H9 (cell line): ENCODE results near the gene SLC30A1. TPM values are rescaled to one million over a fixed set of nuclear protein-coding genes. Genes with fewer than 3 reads are reported as not detected.

Source experiments
- DNase-seq: peaks from one replicate; pipeline ENCODE4 v3.0.0-alpha.2; 2017
- H2AFZ ChIP-seq: one replicate; pipeline ENCODE4 v1.6.1; 2013; ENCODE audit warnings: mild to moderate bottlenecking, low read length, control low read depth, moderate library complexity
- H2AK5ac ChIP-seq: 2 replicates; pipeline ENCODE4 v1.6.1; 2013; ENCODE audit warnings: low read length, control low read depth, mixed read lengths; ENCODE audit not compliant: insufficient read length
- H2BK120ac ChIP-seq: one replicate; pipeline ENCODE4 v1.6.1; 2013; ENCODE audit warnings: low read depth, mild to moderate bottlenecking, low read length, control low read depth, inconsistent platforms; ENCODE audit not compliant: poor library complexity, severe bottlenecking
- H2BK12ac ChIP-seq: 2 replicates; pipeline ENCODE4 v1.6.1; 2013; ENCODE audit warnings: low read length, control low read depth, mixed read lengths, low read depth; ENCODE audit not compliant: insufficient read length
- H2BK15ac ChIP-seq: 2 replicates; pipeline ENCODE4 v1.6.1; 2013; ENCODE audit warnings: low read depth, low read length, control low read depth
- H2BK20ac ChIP-seq: one replicate; pipeline ENCODE4 v1.6.1; 2013; ENCODE audit warnings: low read depth, mild to moderate bottlenecking, low read length, control low read depth, inconsistent platforms; ENCODE audit not compliant: poor library complexity, severe bottlenecking
- H2BK5ac ChIP-seq: 2 replicates; pipeline ENCODE4 v1.6.1; 2013; ENCODE audit warnings: low read length, control low read depth, mixed read lengths; ENCODE audit not compliant: insufficient read length
- H3K14ac ChIP-seq: 2 replicates; pipeline ENCODE4 v1.6.1; 2013; ENCODE audit warnings: low read length, control low read depth; ENCODE audit not compliant: insufficient read depth
- H3K18ac ChIP-seq: 2 replicates; pipeline ENCODE4 v1.6.1; 2013; ENCODE audit warnings: low read depth, mild to moderate bottlenecking, mixed read lengths, low read length, control low read depth; ENCODE audit not compliant: insufficient read length
- H3K23ac ChIP-seq: 2 replicates; pipeline ENCODE4 v1.6.1; 2013; ENCODE audit warnings: low read length, control low read depth, mixed read lengths, low read depth; ENCODE audit not compliant: insufficient read length
- H3K23me2 ChIP-seq: 2 replicates; pipeline ENCODE4 v1.6.1; 2013; ENCODE audit warnings: low read depth, mild to moderate bottlenecking, mixed read lengths, low read length, control low read depth; ENCODE audit not compliant: insufficient read length, poor library complexity, severe bottlenecking
- H3K27ac ChIP-seq: 2 replicates; pipeline ENCODE4 v1.5.1; 2013; ENCODE audit warnings: low read length, control low read depth, mixed read lengths, low read depth; ENCODE audit not compliant: insufficient read length
- H3K27me3 ChIP-seq: 2 replicates; pipeline ENCODE4 v1.6.1; 2013; ENCODE audit warnings: low read length, control low read depth, inconsistent platforms; ENCODE audit not compliant: insufficient read depth
- H3K4ac ChIP-seq: 2 replicates; pipeline ENCODE4 v1.6.1; 2013; ENCODE audit warnings: low read depth, mild to moderate bottlenecking, control low read depth, inconsistent platforms, low read length, moderate library complexity
- H3K4me1 ChIP-seq: 2 replicates; pipeline ENCODE4 v1.6.1; 2013; ENCODE audit warnings: low read length, control low read depth, inconsistent platforms; ENCODE audit not compliant: insufficient read depth
- H3K4me2 ChIP-seq: 2 replicates; pipeline ENCODE4 v1.6.1; 2013; ENCODE audit warnings: low read length, control low read depth, mixed read lengths; ENCODE audit not compliant: insufficient read length, insufficient read depth
- H3K56ac ChIP-seq: 2 replicates; pipeline ENCODE4 v1.6.1; 2013; ENCODE audit warnings: low read depth, mild to moderate bottlenecking, mixed read lengths, low read length, control low read depth; ENCODE audit not compliant: insufficient read length
- H3K79me1 ChIP-seq: 2 replicates; pipeline ENCODE4 v1.6.1; 2013; ENCODE audit warnings: low read depth, mild to moderate bottlenecking, moderate library complexity, low read length, control low read depth, inconsistent platforms; ENCODE audit not compliant: insufficient read depth, poor library complexity, severe bottlenecking
- H3K79me2 ChIP-seq: 2 replicates; pipeline ENCODE4 v1.6.1; 2013; ENCODE audit warnings: low read length, control low read depth, inconsistent platforms; ENCODE audit not compliant: insufficient read depth
- H3K9ac ChIP-seq: 2 replicates; pipeline ENCODE4 v1.6.1; 2013; ENCODE audit warnings: low read length, control low read depth, mixed read lengths; ENCODE audit not compliant: insufficient read length; ENCODE audit errors: extremely low read depth
- H3K9me3 ChIP-seq: one replicate; pipeline ENCODE4 v1.6.1; 2013; ENCODE audit warnings: low read depth, low read length, inconsistent platforms; ENCODE audit not compliant: control insufficient read depth
- H3T11ph ChIP-seq: one replicate; pipeline ENCODE4 v1.6.1; 2013; ENCODE audit warnings: mild to moderate bottlenecking, low read length, control low read depth, inconsistent platforms
- H4K20me1 ChIP-seq: one replicate; pipeline ENCODE4 v1.6.1; 2013; ENCODE audit not compliant: control insufficient read depth, insufficient read length, insufficient read depth
- H4K5ac ChIP-seq: 2 replicates; pipeline ENCODE4 v1.6.1; 2013; ENCODE audit warnings: low read depth, mild to moderate bottlenecking, mixed read lengths, low read length, control low read depth; ENCODE audit not compliant: insufficient read length
- H4K8ac ChIP-seq: replicated peaks from 2 replicates; pipeline ENCODE4 v1.6.1; 2013; ENCODE audit warnings: low read length, control low read depth, mixed read lengths, low read depth; ENCODE audit not compliant: insufficient read length
- H4K91ac ChIP-seq: 2 replicates; pipeline ENCODE4 v1.6.1; 2013; ENCODE audit warnings: low read depth, mild to moderate bottlenecking, moderate library complexity, mixed read lengths, low read length, control low read depth; ENCODE audit not compliant: insufficient read length
- H3K27ac Mint-ChIP-seq, 3 experiments: 2 replicates in 2 of 3; 3 replicates in 1 of 3; pipeline ENCODE4 v1.8.0; 2020 to 2021; ENCODE audit warnings: mixed read lengths in 3 of 3, mild to moderate bottlenecking in 1 of 3, moderate library complexity in 1 of 3
- H3K27me3 Mint-ChIP-seq: 2 replicates; pipeline ENCODE4 v1.8.0; 2021; ENCODE audit warnings: low read depth, mild to moderate bottlenecking, moderate library complexity, mixed read lengths
- H3K36me3 Mint-ChIP-seq, 3 experiments: 2 replicates in 2 of 3; 3 replicates in 1 of 3; pipeline ENCODE4 v1.8.0; 2020 to 2021; ENCODE audit warnings: low read depth in 3 of 3, mixed read lengths in 3 of 3; ENCODE audit not compliant: insufficient read depth in 1 of 3
- H3K4me1 Mint-ChIP-seq, 2 experiments: 2 replicates each; pipeline ENCODE4 v1.8.0; 2020; ENCODE audit warnings: mixed read lengths in 2 of 2
- H3K4me3 Mint-ChIP-seq, 2 experiments: 2 replicates in 1 of 2; 3 replicates in 1 of 2; pipeline ENCODE4 v1.8.0; 2020 to 2021; ENCODE audit warnings: mild to moderate bottlenecking in 2 of 2, mixed read lengths in 2 of 2, moderate library complexity in 1 of 2
- H3K9me3 Mint-ChIP-seq, 2 experiments: 2 replicates in 1 of 2; 3 replicates in 1 of 2; pipeline ENCODE4 v1.8.0; 2020; ENCODE audit warnings: mild to moderate bottlenecking in 2 of 2, mixed read lengths in 2 of 2, moderate library complexity in 1 of 2
- WGBS: extraction: QIAGEN DNeasy Blood & Tissue Kit; methylation state at CpG from one replicate; pipeline ENCODE4 v1.1.7; 2013; ENCODE audit warnings: missing lambda C conversion rate, low lambda C conversion rate, mixed read lengths; ENCODE audit not compliant: insufficient read length; ENCODE audit errors: extremely low coverage; 5-methylcytosine and 5-hydroxymethylcytosine counted together
- total RNA-seq: library from RNA; stranded (reverse); gene quantifications from 2 replicates; pipeline ENCODE4 v1.2.1, GENCODE V29; 2021
- TF ChIP-seq, protein P1 (sequence below): fragments of 200-600 bp; sonication (generic); conservative IDR thresholded peaks from 3 replicates; pipeline ENCODE4 v1.8.0; 2021; ENCODE audit warnings: antibody characterized with exemption, mild to moderate bottlenecking

Gene SLC30A1
- total RNA-seq, 1 experiment from 2014 or later, result 17.1 TPM

DNA sequence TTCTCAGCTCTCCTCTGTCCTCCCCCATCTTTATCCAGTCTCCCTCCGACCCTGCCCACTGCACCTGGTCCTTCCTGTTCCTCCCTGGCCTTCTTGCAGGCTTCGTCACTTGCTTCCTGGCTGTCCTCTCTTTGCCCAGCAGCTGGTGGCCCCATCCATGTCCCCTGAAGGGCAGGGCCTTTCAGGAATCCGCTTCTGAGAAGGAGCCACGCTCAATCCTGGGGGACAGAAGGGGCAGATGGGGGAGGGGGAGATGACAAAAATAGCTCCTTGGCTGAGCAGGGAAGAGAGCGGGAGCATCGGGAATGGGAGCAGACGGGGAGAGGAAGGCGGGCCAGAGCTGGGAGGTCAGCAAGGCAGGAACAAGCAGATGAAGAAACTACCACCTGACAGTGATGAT lies 40.7 kb downstream of the SLC30A1 start:
- Histone ChIP-seq H4K91ac (no peak overlapping the region), H2BK15ac (no peak overlapping the region), H3K9ac (no peak overlapping the region), H3K9me3 (peaks cover 7% of the 10 kb centered on the region), H3K27me3 (no peaks in the 10 kb centered on the region), H3K4me1 (no peaks in the 10 kb centered on the region), H3K23me2 (no peaks in the 10 kb centered on the region), H3K14ac (no peak overlapping the region), H2AFZ (no peak overlapping the region), H3T11ph (no peak overlapping the region), H3K4me2 (no peak overlapping the region), H3K56ac (no peak overlapping the region), H3K18ac (peak overlapping the region; percentile 30), H3K4ac (no peak overlapping the region), H2BK120ac (no peak overlapping the region), H2BK5ac (no peak overlapping the region), H3K27ac (no peak overlapping the region), H2BK20ac (no peak overlapping the region), H3K79me2 (no peaks in the 10 kb centered on the region), H4K5ac (no peak overlapping the region), H3K79me1 (no peaks in the 10 kb centered on the region), H4K20me1 (no peaks in the 10 kb centered on the region), H2BK12ac (no peak overlapping the region), H2AK5ac (no peak overlapping the region), H3K23ac (no peak overlapping the region), H4K8ac (no peak overlapping the region)
- Mint-ChIP-seq H3K4me3 (no peak overlapping the region), H3K4me1 (peaks cover 5 to 10% of the 10 kb centered on the region in 2 experiments), H3K27ac (peak overlapping the region in 1 of 3 experiments; percentile 6; a peak in 1 of 7 replicates), H3K27me3 (peaks cover 3% of the 10 kb centered on the region), H3K36me3 (peaks cover 6 to 16% (median 12%) of the 10 kb centered on the region in 3 experiments), H3K9me3 (peaks cover 12 to 22% of the 10 kb centered on the region in 2 experiments)
- DNase-seq, result no peak
- TF ChIP-seq, protein P1, sequence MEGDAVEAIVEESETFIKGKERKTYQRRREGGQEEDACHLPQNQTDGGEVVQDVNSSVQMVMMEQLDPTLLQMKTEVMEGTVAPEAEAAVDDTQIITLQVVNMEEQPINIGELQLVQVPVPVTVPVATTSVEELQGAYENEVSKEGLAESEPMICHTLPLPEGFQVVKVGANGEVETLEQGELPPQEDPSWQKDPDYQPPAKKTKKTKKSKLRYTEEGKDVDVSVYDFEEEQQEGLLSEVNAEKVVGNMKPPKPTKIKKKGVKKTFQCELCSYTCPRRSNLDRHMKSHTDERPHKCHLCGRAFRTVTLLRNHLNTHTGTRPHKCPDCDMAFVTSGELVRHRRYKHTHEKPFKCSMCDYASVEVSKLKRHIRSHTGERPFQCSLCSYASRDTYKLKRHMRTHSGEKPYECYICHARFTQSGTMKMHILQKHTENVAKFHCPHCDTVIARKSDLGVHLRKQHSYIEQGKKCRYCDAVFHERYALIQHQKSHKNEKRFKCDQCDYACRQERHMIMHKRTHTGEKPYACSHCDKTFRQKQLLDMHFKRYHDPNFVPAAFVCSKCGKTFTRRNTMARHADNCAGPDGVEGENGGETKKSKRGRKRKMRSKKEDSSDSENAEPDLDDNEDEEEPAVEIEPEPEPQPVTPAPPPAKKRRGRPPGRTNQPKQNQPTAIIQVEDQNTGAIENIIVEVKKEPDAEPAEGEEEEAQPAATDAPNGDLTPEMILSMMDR, result no peak
- no CpG with 5 or more reads among the region's 8 CpGs for WGBS
